HepG2 (cell line): ENCODE measurements around the gene ZFHX3.

ENCODE experiments used
- CHD4 ChIP-seq: fragments of 200-600 bp; sonication (generic); IDR thresholded peaks from 2 replicates; pipeline ENCODE4 v1.7.0; 2017; ENCODE audit warnings: mild to moderate bottlenecking, low read length, borderline replicate concordance
- KIAA2018 ChIP-seq: sonication (generic); formaldehyde crosslinking; IDR thresholded peaks from 2 replicates; pipeline ENCODE4 v1.5.0; 2020; ENCODE audit warnings: mild to moderate bottlenecking, missing genetic modification reagents, borderline replicate concordance
- MZF1 ChIP-seq: sonication (generic); formaldehyde crosslinking; IDR thresholded peaks from 2 replicates; pipeline ENCODE4 v1.8.1; 2023; ENCODE audit warnings: mild to moderate bottlenecking, missing genetic modification reagents, borderline replicate concordance
- POGK ChIP-seq: sonication (generic); formaldehyde crosslinking; conservative IDR thresholded peaks from 2 replicates; pipeline ENCODE4 v1.8.0; 2022; ENCODE audit warnings: mild to moderate bottlenecking, moderate library complexity, missing genetic modification reagents
- TP53 ChIP-seq: sonication (generic); formaldehyde crosslinking; conservative IDR thresholded peaks from 2 replicates; pipeline ENCODE4 v1.4.0; 2020; ENCODE audit warnings: missing genetic modification reagents
- ZFP82 ChIP-seq: sonication (generic); formaldehyde crosslinking; IDR thresholded peaks from 2 replicates; pipeline ENCODE4 v1.5.1; 2020; ENCODE audit warnings: mild to moderate bottlenecking, missing genetic modification reagents, borderline replicate concordance
- TF ChIP-seq, protein P1 (sequence below), 2 experiments: fragments of 450-650 bp in 1 of 2; sonication (generic) in 1 of 2; formaldehyde crosslinking in 1 of 2; IDR thresholded peaks; 2 replicates each; pipeline versions ENCODE4 v1.6.1 to v1.8.0; 2016 to 2022; ENCODE audit warnings: antibody characterized with exemption in 1 of 2, mild to moderate bottlenecking in 1 of 2, missing genetic modification reagents in 1 of 2

GRCh38 chr16:72853575-72854266 lies 194.2 kb downstream of the ZFHX3 start:
- TF ChIP-seq TP53 (no peak), ZFP82 (CRISPR knock-in tag) (no peak), MZF1 (no peak), CHD4 (no peak), POGK (CRISPR knock-in tag) (no peak), KIAA2018 (CRISPR knock-in tag) (no peak)
- TF ChIP-seq, protein P1, sequence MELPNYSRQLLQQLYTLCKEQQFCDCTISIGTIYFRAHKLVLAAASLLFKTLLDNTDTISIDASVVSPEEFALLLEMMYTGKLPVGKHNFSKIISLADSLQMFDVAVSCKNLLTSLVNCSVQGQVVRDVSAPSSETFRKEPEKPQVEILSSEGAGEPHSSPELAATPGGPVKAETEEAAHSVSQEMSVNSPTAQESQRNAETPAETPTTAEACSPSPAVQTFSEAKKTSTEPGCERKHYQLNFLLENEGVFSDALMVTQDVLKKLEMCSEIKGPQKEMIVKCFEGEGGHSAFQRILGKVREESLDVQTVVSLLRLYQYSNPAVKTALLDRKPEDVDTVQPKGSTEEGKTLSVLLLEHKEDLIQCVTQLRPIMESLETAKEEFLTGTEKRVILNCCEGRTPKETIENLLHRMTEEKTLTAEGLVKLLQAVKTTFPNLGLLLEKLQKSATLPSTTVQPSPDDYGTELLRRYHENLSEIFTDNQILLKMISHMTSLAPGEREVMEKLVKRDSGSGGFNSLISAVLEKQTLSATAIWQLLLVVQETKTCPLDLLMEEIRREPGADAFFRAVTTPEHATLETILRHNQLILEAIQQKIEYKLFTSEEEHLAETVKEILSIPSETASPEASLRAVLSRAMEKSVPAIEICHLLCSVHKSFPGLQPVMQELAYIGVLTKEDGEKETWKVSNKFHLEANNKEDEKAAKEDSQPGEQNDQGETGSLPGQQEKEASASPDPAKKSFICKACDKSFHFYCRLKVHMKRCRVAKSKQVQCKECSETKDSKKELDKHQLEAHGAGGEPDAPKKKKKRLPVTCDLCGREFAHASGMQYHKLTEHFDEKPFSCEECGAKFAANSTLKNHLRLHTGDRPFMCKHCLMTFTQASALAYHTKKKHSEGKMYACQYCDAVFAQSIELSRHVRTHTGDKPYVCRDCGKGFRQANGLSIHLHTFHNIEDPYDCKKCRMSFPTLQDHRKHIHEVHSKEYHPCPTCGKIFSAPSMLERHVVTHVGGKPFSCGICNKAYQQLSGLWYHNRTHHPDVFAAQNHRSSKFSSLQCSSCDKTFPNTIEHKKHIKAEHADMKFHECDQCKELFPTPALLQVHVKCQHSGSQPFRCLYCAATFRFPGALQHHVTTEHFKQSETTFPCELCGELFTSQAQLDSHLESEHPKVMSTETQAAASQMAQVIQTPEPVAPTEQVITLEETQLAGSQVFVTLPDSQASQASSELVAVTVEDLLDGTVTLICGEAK (IDR thresholded peaks at IDR 0.05), result no peak
- TF ChIP-seq, protein P1 (CRISPR knock-in tag; IDR thresholded peaks at IDR 0.05), result no peak
